Liver (tissue), 4 donors: ENCODE measurements around the gene CDC6. TPM values are rescaled to one million over a fixed set of nuclear protein-coding genes. Genes with fewer than 3 reads are reported as not detected.

Experiments
- polyA plus RNA-seq, 2 donors: library from polyadenylated mRNA; stranded (reverse) in 1 of 2; unstranded in 1 of 2; fragments of 200-250 nt in 1 of 2; fragments of >200 nt in 1 of 2; fragmentation: Nextera tagmentation in 1 of 2; extraction: Ambion mirVana in 1 of 2; gene quantifications; one replicate each; pipeline versions ENCODE4 v1.2.1 to v1.2.3, GENCODE V29; 2013 to 2015
- total RNA-seq, 2 donors: library from RNA; depleted of rRNA; stranded (reverse); fragments of >200 nt; gene quantifications; one replicate each; pipeline ENCODE4 v1.2.3, GENCODE V29; 2014
- donor health status: healthy.
- donor health status: healthy.
- donor health status: healthy.

Gene CDC6
- total and polyA plus RNA-seq, 4 donors, result 0.54 to 16.5 (median 2.5) TPM

Other genes starting within 250 kb of the CDC6 start
- gene MED24, start 233.5 kb upstream of the CDC6 start, total RNA-seq, result 10 to 100 TPM; 31.0 to 37.1 TPM
- 10 to 100 TPM; 19.2 to 27.2 TPM for gene MED24, start 233.5 kb upstream of the CDC6 start, polyA plus RNA-seq
- 10 to 100 TPM in 1 of 2 donors, 1 to 10 TPM in 1; 8.5 to 10.3 TPM for gene THRA, start 224.9 kb upstream of the CDC6 start, total RNA-seq
- 1 to 10 TPM; 3.2 to 6.3 TPM for gene THRA, start 224.9 kb upstream of the CDC6 start, polyA plus RNA-seq
- gene NR1D1, start 187.3 kb upstream of the CDC6 start, total RNA-seq, result 1 to 10 TPM in 1 of 2 donors, under 1 TPM in 1; 0.84 to 2.3 TPM
- 10 to 100 TPM in 1 of 2 donors, 1 to 10 TPM in 1; 8.8 to 13.7 TPM for gene NR1D1, start 187.3 kb upstream of the CDC6 start, polyA plus RNA-seq
- gene MSL1, start 165.9 kb upstream of the CDC6 start, total RNA-seq, result 10 to 100 TPM; 24.0 to 43.7 TPM
- 10 to 100 TPM in 1 of 2 donors, 1 to 10 TPM in 1; 7.9 to 23.1 TPM for gene MSL1, start 165.9 kb upstream of the CDC6 start, polyA plus RNA-seq
- 10 to 100 TPM; 17.1 to 17.9 TPM for gene CASC3, start 147.3 kb upstream of the CDC6 start, total RNA-seq
- 10 to 100 TPM; 11.4 to 12.9 TPM for gene CASC3, start 147.3 kb upstream of the CDC6 start, polyA plus RNA-seq
- 1 to 10 TPM; 1.9 to 3.2 TPM for gene RAPGEFL1, start 110.4 kb upstream of the CDC6 start, total RNA-seq
- gene RAPGEFL1, start 110.4 kb upstream of the CDC6 start, polyA plus RNA-seq, result under 1 TPM; 0.82 to 0.98 TPM
- 1 to 10 TPM; 4.9 to 5.6 TPM for gene WIPF2, start 68.6 kb upstream of the CDC6 start, total RNA-seq
- gene WIPF2, start 68.6 kb upstream of the CDC6 start, polyA plus RNA-seq, result 1 to 10 TPM; 4.4 to 5.6 TPM
- gene RARA, start 21.3 kb downstream of the CDC6 start, total RNA-seq, result 10 to 100 TPM in 1 of 2 donors, 1 to 10 TPM in 1; 8.7 to 12.9 TPM
- 10 to 100 TPM in 1 of 2 donors, 1 to 10 TPM in 1; 6.6 to 26.2 TPM for gene RARA, start 21.3 kb downstream of the CDC6 start, polyA plus RNA-seq
- gene GJD3, start 76.9 kb downstream of the CDC6 start, total RNA-seq, result under 1 TPM; 0.47 to 0.59 TPM
- gene GJD3, start 76.9 kb downstream of the CDC6 start, polyA plus RNA-seq, result under 1 TPM in 1 of 2 donors, not detected in 1; 0.48 TPM
- gene TOP2A, start 130.0 kb downstream of the CDC6 start, total RNA-seq, result 100 to 1,000 TPM in 1 of 2 donors, under 1 TPM in 1; 0.08 to 102 TPM
- gene TOP2A, start 130.0 kb downstream of the CDC6 start, polyA plus RNA-seq, result 1 to 10 TPM; 1.9 to 5.2 TPM
- 100 to 1,000 TPM in 1 of 2 donors, 10 to 100 TPM in 1; 74.1 to 297 TPM for gene IGFBP4, start 155.6 kb downstream of the CDC6 start, total RNA-seq
- 100 to 1,000 TPM; 179 to 649 TPM for gene IGFBP4, start 155.6 kb downstream of the CDC6 start, polyA plus RNA-seq
- under 1 TPM in 1 of 2 donors, not detected in 1; 0.08 TPM for gene TNS4, start 213.7 kb downstream of the CDC6 start, total RNA-seq
- gene TNS4, start 213.7 kb downstream of the CDC6 start, polyA plus RNA-seq, result not detected